H1 (cell line): ENCODE results near the gene ZBTB4. TPM values are rescaled to one million over a fixed set of nuclear protein-coding genes. Genes with fewer than 3 reads are reported as not detected.
"Not testable (repeated sequence)": the region's sequence is repeated elsewhere in the genome, so short reads cannot be mapped to it uniquely, and the experiment has no call there.

Source experiments
- CTCF ChIA-PET: fragments of 300-600 bp; sonication (Branson Sonifier 250); formaldehyde crosslinking; loops from one replicate; lab custom pipeline; 2021; ENCODE audit not compliant: partially characterized antibody; lab: Charles Lee
- POLR2A ChIA-PET: fragments of 300-600 bp; sonication (Branson Sonifier 250); formaldehyde crosslinking; loops from one replicate; lab custom pipeline; 2021; ENCODE audit warnings: inconsistent platforms; ENCODE audit not compliant: partially characterized antibody; lab: Charles Lee
- DNase-seq, 2 experiments: peaks; one replicate each; pipeline versions ENCODE4 v3.0.0 to v3.0.0-alpha.2; 2010 to 2022; ENCODE audit warnings: low spot score in 2 of 2, low read depth in 1 of 2, mixed read lengths in 1 of 2
- FAIRE-seq: peaks from 2 replicates; lab custom pipeline; 2011; peaks lifted over from hg19 to GRCh38; lab: Jason Lieb, UNC
- H2AFZ ChIP-seq: 2 replicates; pipeline ENCODE4 v1.8.1; 2012; ENCODE audit warnings: low read length, inconsistent platforms
- H2AK5ac ChIP-seq: 2 replicates; pipeline ENCODE4 v1.6.1; 2013; ENCODE audit warnings: low read depth, low read length
- H2BK120ac ChIP-seq: replicated peaks from 2 replicates; pipeline ENCODE3; 2013; ENCODE audit warnings: low read depth, low read length, inconsistent platforms
- H2BK12ac ChIP-seq: 2 replicates; pipeline ENCODE4 v1.6.1; 2013; ENCODE audit warnings: low read depth, low read length
- H2BK15ac ChIP-seq: 2 replicates; pipeline ENCODE4 v1.6.1; 2013; ENCODE audit warnings: low read length
- H2BK20ac ChIP-seq: 2 replicates; pipeline ENCODE4 v1.6.1; 2013; ENCODE audit warnings: low read length
- H2BK5ac ChIP-seq: 2 replicates; pipeline ENCODE4 v1.6.1; 2013; ENCODE audit warnings: low read depth, low read length
- H3K14ac ChIP-seq: 2 replicates; pipeline ENCODE4 v1.6.1; 2013; ENCODE audit warnings: inconsistent platforms; ENCODE audit not compliant: insufficient read length
- H3K18ac ChIP-seq: 2 replicates; pipeline ENCODE4 v1.6.1; 2013; ENCODE audit warnings: low read length; ENCODE audit errors: extremely low read depth
- H3K23ac ChIP-seq: 2 replicates; pipeline ENCODE4 v1.6.1; 2013; ENCODE audit warnings: inconsistent platforms; ENCODE audit not compliant: insufficient read length
- H3K23me2 ChIP-seq: 2 replicates; pipeline ENCODE4 v1.6.1; 2013; ENCODE audit warnings: low read depth, low read length
- H3K27ac ChIP-seq: 2 replicates; pipeline ENCODE4 v1.6.1; 2011; ENCODE audit warnings: low read depth, low read length, inconsistent platforms
- H3K27me3 ChIP-seq, 4 experiments: replicated peaks in 1 of 4; 1 replicate in 1 of 4; 2 replicates in 3 of 4; pipeline versions ENCODE4 v1.6.1 to v1.8.1; 2011 to 2013; ENCODE audit warnings: low read length in 3 of 4, mild to moderate bottlenecking in 3 of 4, inconsistent platforms in 2 of 4, mixed read lengths in 2 of 4, moderate library complexity in 1 of 4; ENCODE audit not compliant: control insufficient read depth in 3 of 4, insufficient read depth in 3 of 4; ENCODE audit errors: extremely low read depth in 1 of 4
- H3K36me3 ChIP-seq, 4 experiments: 2 replicates each; pipeline versions ENCODE4 v1.6.1 to v1.8.1; 2011 to 2013; ENCODE audit warnings: mild to moderate bottlenecking in 4 of 4, low read length in 3 of 4, moderate library complexity in 2 of 4, control low read depth in 1 of 4, inconsistent platforms in 1 of 4; ENCODE audit not compliant: insufficient read depth in 4 of 4, control insufficient read depth in 2 of 4
- H3K4ac ChIP-seq: replicated peaks from 2 replicates; pipeline ENCODE3; 2013; ENCODE audit warnings: low read length, low read depth, mixed read lengths, inconsistent platforms; ENCODE audit not compliant: insufficient read length
- H3K4me1 ChIP-seq, 4 experiments: replicated peaks in 1 of 4; 1 replicate in 1 of 4; 2 replicates in 3 of 4; pipeline versions ENCODE4 v1.6.1 to v1.8.1; 2011 to 2013; ENCODE audit warnings: low read length in 3 of 4, inconsistent platforms in 2 of 4, mixed read lengths in 1 of 4; ENCODE audit not compliant: insufficient read depth in 4 of 4, control insufficient read depth in 3 of 4
- H3K4me2 ChIP-seq, 2 experiments: 2 replicates each; pipeline versions ENCODE4 v1.6.1 to v1.8.1; 2011 to 2013; ENCODE audit warnings: low read depth in 2 of 2, low read length in 2 of 2, control low read depth in 1 of 2, inconsistent platforms in 1 of 2, mild to moderate bottlenecking in 1 of 2; ENCODE audit not compliant: insufficient read depth in 1 of 2
- H3K4me3 ChIP-seq, 4 experiments: fragments of 200-600, 300-600 bp in 1 of 4; sonication (generic), shearing (Covaris generic), sonication (Bioruptor Twin) in 1 of 4; 2 replicates each; pipeline versions ENCODE4 v1.5.1 to v1.8.1; 2011 to 2016; ENCODE audit warnings: low read length in 4 of 4, low read depth in 3 of 4, control low read depth in 2 of 4, inconsistent platforms in 2 of 4, mild to moderate bottlenecking in 2 of 4, mixed read lengths in 1 of 4, moderate library complexity in 1 of 4; ENCODE audit not compliant: insufficient read depth in 2 of 4; ENCODE audit errors: extremely low read depth in 1 of 4
- H3K56ac ChIP-seq: replicated peaks from 2 replicates; pipeline ENCODE3; 2013; ENCODE audit warnings: low read depth, mild to moderate bottlenecking, mixed read lengths, low read length, inconsistent platforms; ENCODE audit not compliant: insufficient read length
- H3K79me1 ChIP-seq: 2 replicates; pipeline ENCODE4 v1.6.1; 2013; ENCODE audit warnings: low read depth, low read length, control low read depth
- H3K79me2 ChIP-seq, 2 experiments: 2 replicates each; pipeline versions ENCODE4 v1.6.1 to v1.8.1; 2012 to 2013; ENCODE audit warnings: low read length in 2 of 2, mild to moderate bottlenecking in 2 of 2, inconsistent platforms in 1 of 2; ENCODE audit not compliant: insufficient read depth in 2 of 2, control insufficient read depth in 1 of 2
- H3K9ac ChIP-seq, 4 experiments: replicated peaks in 1 of 4; 1 replicate in 1 of 4; 2 replicates in 3 of 4; pipeline versions ENCODE4 v1.6.1 to v1.8.1; 2011 to 2013; ENCODE audit warnings: low read depth in 3 of 4, low read length in 3 of 4, control low read depth in 2 of 4, mild to moderate bottlenecking in 2 of 4, moderate library complexity in 2 of 4, inconsistent platforms in 1 of 4; ENCODE audit errors: extremely low read depth in 1 of 4
- H3K9me3 ChIP-seq, 2 experiments: 2 replicates each; pipeline versions ENCODE4 v1.6.1 to v1.8.1; 2012 to 2013; ENCODE audit warnings: mild to moderate bottlenecking in 2 of 2, moderate library complexity in 2 of 2, control low read depth in 1 of 2, inconsistent platforms in 1 of 2, low read depth in 1 of 2, low read length in 1 of 2, mixed read lengths in 1 of 2; ENCODE audit not compliant: insufficient read depth in 2 of 2
- H4K20me1 ChIP-seq, 2 experiments: replicated peaks in 1 of 2; 2 replicates each; pipeline versions ENCODE3 to v1.8.1; 2011 to 2013; ENCODE audit warnings: inconsistent platforms in 2 of 2, low read length in 2 of 2, mild to moderate bottlenecking in 1 of 2; ENCODE audit not compliant: insufficient read depth in 2 of 2, control insufficient read depth in 1 of 2
- H4K5ac ChIP-seq: 2 replicates; pipeline ENCODE4 v1.6.1; 2013; ENCODE audit warnings: low read length, low read depth, mixed read lengths, inconsistent platforms; ENCODE audit not compliant: insufficient read length
- H4K8ac ChIP-seq: 2 replicates; pipeline ENCODE4 v1.8.0; 2013; ENCODE audit warnings: mild to moderate bottlenecking, moderate library complexity, low read length, inconsistent platforms; ENCODE audit not compliant: insufficient read depth; ENCODE audit errors: extremely low read depth
- H4K91ac ChIP-seq: replicated peaks from 2 replicates; pipeline ENCODE3; 2013; ENCODE audit warnings: low read length, mixed read lengths, inconsistent platforms; ENCODE audit not compliant: insufficient read length
- WGBS, 2 experiments: shearing (Covaris generic) in 1 of 2; methylation state at CpG; one replicate each; pipeline versions ENCODE4 v1.1.6 to v1.1.7; 2013 to 2015; ENCODE audit warnings: low lambda C conversion rate in 2 of 2, mixed read lengths in 2 of 2, inconsistent platforms in 1 of 2, low coverage in 1 of 2, missing lambda C conversion rate in 1 of 2; ENCODE audit not compliant: insufficient replicate concordance in 2 of 2, insufficient coverage in 1 of 2, insufficient read length in 1 of 2; ENCODE audit errors: extremely low coverage in 1 of 2, missing lambda C conversion rate in 1 of 2; 5-methylcytosine and 5-hydroxymethylcytosine counted together
- polyA plus RNA-seq, 7 experiments: library from polyadenylated mRNA; depleted of rRNA in 3 of 7; stranded (reverse) in 5 of 7; unstranded in 2 of 7; fragments of >200 nt in 5 of 7; fragments of 200-250 nt in 2 of 7; gene quantifications; 1 replicate in 5 of 7; 2 replicates in 1 of 7; 4 replicates in 1 of 7; pipeline versions ENCODE4 v1.2.1 to v1.2.3, GENCODE V29; 2011 to 2013; ENCODE audit warnings: missing spikeins in 2 of 7, mixed read lengths in 2 of 7
- total RNA-seq: library from RNA; stranded (reverse); fragmentation: NEBNext Ultra II Directional; extraction: Animal tissue kit (Norgen Biotek cat#: 25700); gene quantifications from 2 replicates; pipeline ENCODE4 v1.2.1, GENCODE V29; 2021

The ZBTB4 gene
- total and polyA plus RNA-seq, 2 of the 8 experiments (the other 6 are each of a cell fraction or from before 2014, with no cell fraction given) = 5.9 to 10.1 TPM

DNA sequence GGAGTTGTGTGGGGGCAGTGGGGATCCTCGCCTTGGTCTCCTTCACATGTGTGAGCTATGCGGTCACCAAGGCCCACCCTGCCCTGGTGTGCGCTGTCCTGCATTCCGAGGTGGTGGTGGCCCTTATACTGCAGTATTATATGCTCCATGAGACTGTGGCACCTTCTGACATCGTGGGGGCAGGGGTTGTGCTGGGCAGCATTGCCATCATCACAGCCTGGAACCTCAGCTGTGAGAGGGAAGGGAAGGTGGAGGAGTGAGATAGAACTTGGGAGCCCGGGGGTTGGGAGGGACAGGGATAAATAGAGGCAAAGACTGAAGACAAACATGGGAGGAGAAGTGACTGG, 3.3 kb upstream of the ZBTB4 start:
- H2BK5ac ChIP-seq, H3K56ac ChIP-seq, H2BK15ac ChIP-seq, H3K4ac ChIP-seq, H3K18ac ChIP-seq, H2AFZ ChIP-seq, H4K8ac ChIP-seq, FAIRE-seq, H3K79me1 ChIP-seq, DNase-seq, H3K9ac ChIP-seq, H3K27ac ChIP-seq, H3K27me3 ChIP-seq, H4K5ac ChIP-seq, H3K14ac ChIP-seq, H3K23ac ChIP-seq, H4K91ac ChIP-seq, H3K9me3 ChIP-seq, H2BK120ac ChIP-seq, H3K36me3 ChIP-seq, H2BK20ac ChIP-seq: not testable (repeated sequence)
- Histone ChIP-seq H2AK5ac (0 out of 2 replicates have a peak overlapping the region, but pooled peaks have one; percentile 16), H2BK12ac (0 out of 2 replicates have a peak overlapping the region, but pooled peaks have one; percentile 75), H3K79me2 (peaks cover 19 to 40% of the 10 kb centered on the region in 2 experiments), H3K4me3 (peak overlapping the region in 2 of 4 experiments; percentile 79 to 85; a peak in 2 of 8 replicates), H4K20me1 (peaks cover 9 to 13% of the 10 kb centered on the region in 2 experiments), H3K4me1 (peaks cover 2 to 29% (median 23%) of the 10 kb centered on the region in 4 experiments), H3K23me2 (peaks cover 22% of the 10 kb centered on the region), H3K4me2 (peak overlapping the region; percentile 83 to 96)
- ChIA-PET CTCF (interaction anchor here (1.6 kb wide), 1 partner anchor 47 kb away, joined by 4 read pairs; the partner anchor contains the start of gene TMEM102), POLR2A (interaction anchor here (1.4 to 14.3 kb wide), 7 partner anchors 18 to 101 kb away, joined by 3 to 339 read pairs (median 15); partner anchors contain the start of genes CHRNB1, FGF11, MPDU1 and TMEM102)
- 89% methylated on average over 6 of the region's 6 CpGs; no CpG with 5 or more reads in 1 of the 2 experiments for WGBS, 2 experiments
